Inflammatory macrophage treated with lipopolysaccharide for 4 hours (primary cell): ENCODE measurements around the gene ESRRG.
A peak's percentile ranks its signal among the peaks of the same experiment; 100 is the strongest.
"Not testable (repeated sequence)": the region's sequence is repeated elsewhere in the genome, so short reads cannot be mapped to it uniquely, and the experiment has no call there.

Experiments used
- DNase-seq: peaks from one replicate; pipeline ENCODE4 v3.0.0-alpha.2; 2020

The ESRRG gene

GRCh38 chr1:216560527-216560926 lies 162.7 kb downstream of the ESRRG start:
- DNase-seq = no peak

GRCh38 chr1:216559359-216559758 lies 163.9 kb downstream of the ESRRG start:
- DNase-seq = no peak

GRCh38 chr1:216555653-216556052 lies 167.6 kb downstream of the ESRRG start:
- no peak for DNase-seq

GRCh38 chr1:216554934-216555333 lies 168.3 kb downstream of the ESRRG start:
- DNase-seq = no peak

GRCh38 chr1:216553766-216554165 lies 169.5 kb downstream of the ESRRG start:
- DNase-seq = no peak

GRCh38 chr1:216553040-216553439 lies 170.2 kb downstream of the ESRRG start:
- no peak for DNase-seq

GRCh38 chr1:216549796-216550195 lies 173.4 kb downstream of the ESRRG start:
- DNase-seq = no peak

- DNase-seq = no peak
Measured at GRCh38 chr1:216542741-216543140, 180.5 kb downstream of the ESRRG start.

GRCh38 chr1:216542263-216542662 lies 181.0 kb downstream of the ESRRG start:
- DNase-seq = no peak

GRCh38 chr1:216535751-216536150 lies 187.5 kb downstream of the ESRRG start:
- no peak for DNase-seq

- no peak for DNase-seq
Measured at GRCh38 chr1:216535059-216535458, 188.2 kb downstream of the ESRRG start.

GRCh38 chr1:216533776-216534175 lies 189.5 kb downstream of the ESRRG start:
- DNase-seq = no peak

GRCh38 chr1:216532251-216532798 lies 190.9 kb downstream of the ESRRG start:
- no peak for DNase-seq

GRCh38 chr1:216531263-216532239 lies 191.7 kb downstream of the ESRRG start:
- DNase-seq = peak; percentile 19

- not testable (repeated sequence) for DNase-seq
Measured at GRCh38 chr1:216529851-216530250, 193.4 kb downstream of the ESRRG start.

GRCh38 chr1:216528816-216529215 lies 194.4 kb downstream of the ESRRG start:
- DNase-seq = no peak

- DNase-seq = no peak
Measured at GRCh38 chr1:216523449-216524190, 199.6 kb downstream of the ESRRG start.

GRCh38 chr1:216523043-216523442 lies 200.2 kb downstream of the ESRRG start:
- no peak for DNase-seq

GRCh38 chr1:216521477-216521876 lies 201.8 kb downstream of the ESRRG start:
- DNase-seq = no peak

- DNase-seq = no peak
Measured at GRCh38 chr1:216518844-216519627, 204.2 kb downstream of the ESRRG start.

GRCh38 chr1:216502528-216503162 lies 220.6 kb downstream of the ESRRG start:
- no peak for DNase-seq

- no peak for DNase-seq
Measured at GRCh38 chr1:216500273-216500967, 222.8 kb downstream of the ESRRG start.
